DOHH2 (cell line): ENCODE data around the gene ZFP1.

ENCODE experiments used
- H3F3A ChIP-seq: fragments of 200-600 bp; sonication (generic), shearing (Covaris generic); 2 replicates; pipeline ENCODE4 v1.6.0; 2016; ENCODE audit warnings: antibody characterized with exemption, mild to moderate bottlenecking; ENCODE audit not compliant: control insufficient read depth, insufficient read depth
- H3K27ac ChIP-seq: fragments of 200-600 bp; sonication (generic); 2 replicates; pipeline ENCODE4 v1.5.1; 2014; ENCODE audit warnings: low read depth, mild to moderate bottlenecking, low read length, moderate library complexity
- H3K27me3 ChIP-seq: fragments of 200-600 bp; sonication (generic); 2 replicates; pipeline ENCODE4 v1.6.1; 2014; ENCODE audit warnings: mild to moderate bottlenecking, low read length, mixed read lengths; ENCODE audit not compliant: control insufficient read depth
- H3K36me3 ChIP-seq: fragments of 200-600 bp; sonication (generic); 2 replicates; pipeline ENCODE4 v1.6.1; 2014; ENCODE audit warnings: mild to moderate bottlenecking, low read length, moderate library complexity, mixed read lengths; ENCODE audit not compliant: control insufficient read depth
- H3K4me1 ChIP-seq: fragments of 200-600 bp; sonication (generic); 2 replicates; pipeline ENCODE4 v1.6.1; 2014; ENCODE audit warnings: mild to moderate bottlenecking, low read length, mixed read lengths; ENCODE audit not compliant: control insufficient read depth
- H3K4me2 ChIP-seq: fragments of 200-600 bp; sonication (generic); 2 replicates; pipeline ENCODE4 v1.6.0; 2014; ENCODE audit warnings: mild to moderate bottlenecking, low read length, moderate library complexity
- H3K4me3 ChIP-seq: fragments of 200-600 bp; sonication (generic); 2 replicates; pipeline ENCODE4 v1.5.1; 2014; ENCODE audit warnings: mild to moderate bottlenecking, low read length, mixed read lengths
- H3K79me2 ChIP-seq: fragments of 200-600 bp; sonication (generic); 2 replicates; pipeline ENCODE4 v1.6.1; 2014; ENCODE audit warnings: mild to moderate bottlenecking, low read length, mixed read lengths; ENCODE audit not compliant: control insufficient read depth
- H3K9me2 ChIP-seq: fragments of 200-600 bp; sonication (generic); replicated peaks from 2 replicates; pipeline ENCODE4 v1.6.1; 2014; ENCODE audit warnings: mild to moderate bottlenecking, low read length, mixed read lengths; ENCODE audit not compliant: control insufficient read depth
- H3K9me3 ChIP-seq: fragments of 200-600 bp; sonication (generic); 2 replicates; pipeline ENCODE4 v1.6.1; 2014; ENCODE audit warnings: antibody characterized with exemption, low read length, mixed read lengths; ENCODE audit not compliant: control insufficient read depth, insufficient read depth
- H4K20me1 ChIP-seq: fragments of 200-600 bp; sonication (generic); 2 replicates; pipeline ENCODE4 v1.6.0; 2014; ENCODE audit warnings: low read depth, mild to moderate bottlenecking, antibody characterized with exemption, low read length, moderate library complexity; ENCODE audit not compliant: control insufficient read depth, insufficient read depth
- EZH2phosphoT487 ChIP-seq: fragments of 200-600 bp; sonication (generic); IDR thresholded peaks from 2 replicates; pipeline ENCODE4 v1.6.1; 2017; ENCODE audit warnings: borderline replicate concordance, mild to moderate bottlenecking, antibody characterized with exemption, low read length, moderate library complexity, mixed read lengths
- TF ChIP-seq, protein P1 (sequence below): fragments of 200-600 bp; sonication (generic); IDR thresholded peaks from one replicate; pipeline ENCODE4 v1.5.1; 2014; ENCODE audit warnings: antibody characterized with exemption, mild to moderate bottlenecking, low read depth, low read length; ENCODE audit not compliant: poor library complexity, severe bottlenecking

The ZFP1 gene

DNA sequence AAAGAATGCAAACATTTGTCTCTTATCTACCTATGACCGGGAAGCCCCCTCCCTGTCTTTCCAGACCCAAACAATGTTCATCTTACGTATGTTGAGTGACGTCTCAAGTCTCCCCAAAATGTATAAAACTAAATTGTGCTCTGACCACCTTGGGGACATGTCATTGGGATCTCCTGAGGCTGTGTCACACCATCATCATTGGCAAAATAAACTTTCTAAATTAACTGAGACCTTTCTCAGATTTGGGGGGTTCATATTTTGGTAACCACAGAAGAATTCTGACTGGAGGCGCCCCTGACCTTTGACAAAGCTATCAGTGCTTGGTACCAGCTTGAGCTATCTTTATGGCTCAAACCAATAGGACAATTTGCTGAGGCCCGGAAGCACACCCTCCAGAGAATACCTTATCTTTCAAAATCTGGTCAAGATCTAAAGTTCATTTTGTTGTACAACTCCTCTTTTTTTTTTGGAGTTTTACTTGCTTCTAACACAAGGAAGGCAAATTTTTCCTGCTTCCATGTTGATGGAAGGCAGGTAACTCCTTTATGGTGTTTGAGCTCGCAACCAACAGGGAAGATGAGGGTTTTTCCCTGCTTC lies 29.3 kb upstream of the ZFP1 start:
- Histone ChIP-seq H3K4me2 (no peak overlapping the region), H3K4me3 (no peak overlapping the region), H3K27me3 (no peaks in the 10 kb centered on the region), H3K36me3 (no peaks in the 10 kb centered on the region), H3K27ac (no peak overlapping the region), H3K9me2 (no peaks in the 10 kb centered on the region), H4K20me1 (no peaks in the 10 kb centered on the region), H3F3A (no peaks in the 10 kb centered on the region), H3K9me3 (peaks cover 10% of the 10 kb centered on the region), H3K4me1 (no peaks in the 10 kb centered on the region), H3K79me2 (no peaks in the 10 kb centered on the region)
- TF ChIP-seq, protein P1, sequence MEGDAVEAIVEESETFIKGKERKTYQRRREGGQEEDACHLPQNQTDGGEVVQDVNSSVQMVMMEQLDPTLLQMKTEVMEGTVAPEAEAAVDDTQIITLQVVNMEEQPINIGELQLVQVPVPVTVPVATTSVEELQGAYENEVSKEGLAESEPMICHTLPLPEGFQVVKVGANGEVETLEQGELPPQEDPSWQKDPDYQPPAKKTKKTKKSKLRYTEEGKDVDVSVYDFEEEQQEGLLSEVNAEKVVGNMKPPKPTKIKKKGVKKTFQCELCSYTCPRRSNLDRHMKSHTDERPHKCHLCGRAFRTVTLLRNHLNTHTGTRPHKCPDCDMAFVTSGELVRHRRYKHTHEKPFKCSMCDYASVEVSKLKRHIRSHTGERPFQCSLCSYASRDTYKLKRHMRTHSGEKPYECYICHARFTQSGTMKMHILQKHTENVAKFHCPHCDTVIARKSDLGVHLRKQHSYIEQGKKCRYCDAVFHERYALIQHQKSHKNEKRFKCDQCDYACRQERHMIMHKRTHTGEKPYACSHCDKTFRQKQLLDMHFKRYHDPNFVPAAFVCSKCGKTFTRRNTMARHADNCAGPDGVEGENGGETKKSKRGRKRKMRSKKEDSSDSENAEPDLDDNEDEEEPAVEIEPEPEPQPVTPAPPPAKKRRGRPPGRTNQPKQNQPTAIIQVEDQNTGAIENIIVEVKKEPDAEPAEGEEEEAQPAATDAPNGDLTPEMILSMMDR = no peak
- no peak for TF ChIP-seq EZH2phosphoT487

DNA sequence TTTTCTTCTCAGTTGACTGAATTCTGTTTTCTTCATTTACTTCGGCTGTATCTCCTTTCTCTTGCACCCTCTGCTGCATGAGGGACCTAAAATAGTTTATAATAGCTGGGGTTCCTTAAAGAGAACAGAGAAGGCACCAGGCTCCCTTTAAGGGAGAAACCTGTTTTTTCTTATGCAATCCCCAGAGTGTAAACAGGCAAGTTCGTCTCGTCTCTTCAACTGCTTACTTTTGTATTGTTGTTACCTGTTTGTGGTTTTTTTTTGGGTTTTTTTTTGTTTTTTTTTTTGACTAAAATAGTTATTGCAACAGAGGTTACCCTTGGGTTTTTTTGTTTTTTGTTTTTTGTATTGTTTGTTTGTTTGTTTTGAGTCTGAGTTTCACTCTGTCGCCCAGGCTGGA lies 28.1 kb upstream of the ZFP1 start:
- Histone ChIP-seq H3K4me1 (no peaks in the 10 kb centered on the region), H3K27me3 (no peaks in the 10 kb centered on the region), H4K20me1 (no peaks in the 10 kb centered on the region), H3F3A (no peaks in the 10 kb centered on the region), H3K36me3 (no peaks in the 10 kb centered on the region), H3K9me2 (no peaks in the 10 kb centered on the region), H3K79me2 (no peaks in the 10 kb centered on the region), H3K4me3 (no peak overlapping the region), H3K9me3 (peaks cover 10% of the 10 kb centered on the region), H3K27ac (no peak overlapping the region), H3K4me2 (no peak overlapping the region)
- TF ChIP-seq, protein P1 = no peak
- no peak for TF ChIP-seq EZH2phosphoT487

DNA sequence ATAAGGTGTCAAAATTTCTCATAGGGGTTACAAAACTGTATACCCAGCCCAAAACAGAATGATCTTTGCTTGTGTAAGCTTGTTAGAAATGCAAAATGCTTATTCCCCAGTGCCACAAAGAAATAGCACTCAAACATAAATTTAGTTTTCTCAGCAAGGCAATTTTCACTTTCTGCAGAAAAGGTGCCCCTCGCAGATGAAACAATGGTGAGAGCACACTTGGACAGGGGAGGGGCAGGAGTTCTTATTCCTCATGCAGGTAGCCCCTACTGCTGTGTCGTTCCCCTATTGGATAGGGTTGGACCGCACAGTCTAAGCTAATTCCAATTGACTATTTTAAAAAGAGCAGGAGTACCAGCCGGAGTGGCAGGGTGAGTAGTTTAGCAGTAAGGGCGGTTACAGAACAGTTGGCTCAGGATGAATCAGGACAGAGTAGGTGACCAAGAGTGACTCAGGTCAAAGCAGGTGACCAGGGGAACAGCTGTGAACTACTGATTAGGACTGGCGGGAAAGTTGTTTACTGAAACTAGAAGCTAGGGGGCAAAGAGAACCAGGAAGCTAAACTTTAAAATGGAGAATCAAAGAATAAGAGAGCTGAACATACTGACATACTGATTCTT lies 26.3 kb upstream of the ZFP1 start:
- Histone ChIP-seq H3K27ac (no peak overlapping the region), H4K20me1 (no peaks in the 10 kb centered on the region), H3K27me3 (no peaks in the 10 kb centered on the region), H3K4me2 (no peak overlapping the region), H3K9me3 (peaks cover 10% of the 10 kb centered on the region), H3F3A (no peaks in the 10 kb centered on the region), H3K36me3 (no peaks in the 10 kb centered on the region), H3K4me1 (no peaks in the 10 kb centered on the region), H3K9me2 (no peaks in the 10 kb centered on the region), H3K4me3 (no peak overlapping the region), H3K79me2 (no peaks in the 10 kb centered on the region)
- no peak for TF ChIP-seq EZH2phosphoT487
- TF ChIP-seq, protein P1 = no peak
